GM23248 (cell line): ENCODE data around the gene TMOD4.

Experiments used
- EZH2 ChIP-seq: fragments of 200-600 bp; sonication (generic); IDR thresholded peaks from 2 replicates; pipeline ENCODE4 v1.6.1; 2018; ENCODE audit warnings: antibody characterized with exemption, mild to moderate bottlenecking; ENCODE audit not compliant: insufficient read depth, poor library complexity, severe bottlenecking
- EZH2phosphoT487 ChIP-seq: fragments of 200-600 bp; sonication (generic); IDR thresholded peaks from 2 replicates; pipeline ENCODE4 v1.6.1; 2018; ENCODE audit warnings: antibody characterized with exemption, moderate library complexity, mild to moderate bottlenecking, low read depth; ENCODE audit not compliant: insufficient read depth

DNA sequence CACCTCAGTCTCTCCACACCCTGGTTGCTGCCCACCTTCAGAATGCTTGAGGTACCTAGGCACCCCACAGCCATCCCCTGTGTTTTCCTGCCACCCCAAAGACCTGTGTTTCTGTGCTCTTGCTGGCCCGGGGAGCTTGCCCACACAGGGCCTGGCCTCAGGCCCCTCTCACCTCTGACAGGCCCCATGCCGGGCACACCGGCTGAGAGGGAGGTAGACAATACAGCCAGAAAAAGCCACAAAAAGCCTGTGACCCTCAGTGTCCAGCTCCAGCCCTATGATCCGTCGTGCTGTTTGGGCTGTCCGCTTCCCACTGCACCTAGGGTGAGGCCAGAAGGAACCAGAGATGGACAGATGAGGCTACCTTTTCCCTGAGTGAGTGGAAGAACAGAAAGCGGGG, 40.8 kb downstream of the TMOD4 start:
- no peak for TF ChIP-seq EZH2
- TF ChIP-seq EZH2phosphoT487 = no peak
